Lung (tissue), 12 donors: ENCODE measurements around the gene UBAP2. TPM values are rescaled to one million over a fixed set of nuclear protein-coding genes. Genes with fewer than 3 reads are reported as not detected.
"Not testable (repeated sequence)": the region's sequence is repeated elsewhere in the genome, so short reads cannot be mapped to it uniquely, and the experiment has no call there.

Experiments
- ATAC-seq: fragments of 200-7000 bp; cut with Tn5 transposase; one replicate; pipeline ENCODE4 v1.9.1; 2020; ENCODE audit warnings: moderate number of reproducible peaks; ENCODE audit not compliant: insufficient read depth, low FRiP score
- DNase-seq, 3 donors: peaks; one replicate each; pipeline ENCODE4 v3.0.0-alpha.2; 2013 to 2017
- H3K27ac ChIP-seq, 2 donors: one replicate each; pipeline ENCODE4 v1.5.1; 2013; ENCODE audit warnings: mild to moderate bottlenecking in 2 of 2, moderate library complexity in 2 of 2, control low read depth in 1 of 2, inconsistent platforms in 1 of 2, low read depth in 1 of 2, low read length in 1 of 2
- H3K27me3 ChIP-seq, 3 donors: one replicate each; pipeline ENCODE4 v1.5.1; 2013; ENCODE audit warnings: low read length in 2 of 3; ENCODE audit not compliant: control insufficient read depth in 3 of 3, insufficient read depth in 3 of 3
- H3K36me3 ChIP-seq, 4 donors: one replicate each; pipeline ENCODE4 v1.5.1; 2013; ENCODE audit warnings: low read length in 4 of 4, mild to moderate bottlenecking in 1 of 4, moderate library complexity in 1 of 4; ENCODE audit not compliant: control insufficient read depth in 4 of 4, insufficient read depth in 4 of 4
- H3K4me1 ChIP-seq, 5 donors: one replicate each; pipeline ENCODE4 v1.5.1; 2013; ENCODE audit warnings: low read length in 5 of 5, mild to moderate bottlenecking in 2 of 5, moderate library complexity in 1 of 5; ENCODE audit not compliant: control insufficient read depth in 5 of 5, insufficient read depth in 5 of 5
- H3K4me3 ChIP-seq: one replicate; pipeline ENCODE4 v1.5.1; 2013; ENCODE audit warnings: mild to moderate bottlenecking, control low read depth, moderate library complexity
- H3K9ac ChIP-seq, 2 donors: one replicate each; pipeline ENCODE4 v1.5.1; 2013; ENCODE audit warnings: low read length in 2 of 2, control low read depth in 1 of 2; ENCODE audit not compliant: insufficient read depth in 1 of 2
- H3K9me3 ChIP-seq, 4 donors: one replicate each; pipeline ENCODE4 v1.5.1; 2013; ENCODE audit warnings: low read length in 3 of 4, mild to moderate bottlenecking in 1 of 4, moderate library complexity in 1 of 4; ENCODE audit not compliant: control insufficient read depth in 4 of 4, insufficient read depth in 3 of 4
- CTCF ChIP-seq: IDR thresholded peaks from 2 replicates; pipeline ENCODE4 v1.5.1; 2012; ENCODE audit warnings: mild to moderate bottlenecking; ENCODE audit errors: control extremely low read depth, extremely low read depth
- WGBS, 2 donors: extraction: QIAGEN DNeasy Blood & Tissue Kit; methylation state at CpG; one replicate each; pipeline ENCODE4 v1.1.7; 2013; 5-methylcytosine and 5-hydroxymethylcytosine counted together
- polyA plus RNA-seq, 2 donors: library from polyadenylated mRNA; stranded (reverse); fragments of 200-250 nt; gene quantifications; one replicate each; pipeline ENCODE4 v1.2.1, GENCODE V29; 2013
- total RNA-seq, 2 donors: library from RNA; depleted of rRNA in 1 of 2; stranded (reverse); fragments of >200 nt in 1 of 2; gene quantifications; one replicate each; pipeline ENCODE4 v1.2.1, GENCODE V29; 2014 to 2021
- donor health status: control.
- donor health status: control.
- donor health status: Bipolar disorder and iron deficiency.
- donor health status: healthy.
- donor health status: DM: yes; HTN: yes; CAD: no.

UBAP2 gene
- total and polyA plus RNA-seq, 4 donors, result 12.6 to 45.4 (median 21.3) TPM

GRCh38 chr9:33964086-33964768 lies 84.5 kb downstream of the UBAP2 start:
- Histone ChIP-seq H3K4me1 (no peaks in the 10 kb centered on the region), H3K9me3 (no peaks in the 10 kb centered on the region), H3K27ac (no peak overlapping the region), H3K36me3 (peaks cover 2 to 9% (median 5%) of the 10 kb centered on the region in 4 donors), H3K4me3 (no peak overlapping the region), H3K27me3 (no peaks in the 10 kb centered on the region), H3K9ac (no peak overlapping the region)
- WGBS, 2 donors, result 96 to 98% methylated on average over 2 of the region's 2 CpGs
- ATAC-seq (no peak), DNase-seq (no peak)
- no peak for TF ChIP-seq CTCF

GRCh38 chr9:33962468-33962867 lies 86.2 kb downstream of the UBAP2 start:
- H3K9me3 ChIP-seq, H3K27ac ChIP-seq, H3K4me3 ChIP-seq, ATAC-seq, DNase-seq, H3K4me1 ChIP-seq, H3K9ac ChIP-seq, H3K27me3 ChIP-seq: not testable (repeated sequence)
- 85 to 99% methylated on average over 7 of the region's 7 CpGs for WGBS, 2 donors
- H3K36me3 ChIP-seq, result peaks cover 5 to 10% (median 8%) of the 10 kb centered on the region in 4 donors

GRCh38 chr9:33959725-33960124 lies 89.0 kb downstream of the UBAP2 start:
- no peak for ATAC-seq

GRCh38 chr9:33956544-33956943 lies 92.1 kb downstream of the UBAP2 start:
- DNase-seq, result no peak
- Histone ChIP-seq H3K9ac (no peak overlapping the region), H3K27ac (no peak overlapping the region), H3K4me3 (no peak overlapping the region), H3K27me3 (no peaks in the 10 kb centered on the region), H3K9me3 (no peaks in the 10 kb centered on the region), H3K4me1 (no peaks in the 10 kb centered on the region), H3K36me3 (peaks cover 14 to 29% (median 23%) of the 10 kb centered on the region in 4 donors)
- no peak for TF ChIP-seq CTCF
- ATAC-seq, result no peak
- 85 to 98% methylated on average over 4 of the region's 4 CpGs for WGBS, 2 donors

More at GRCh38 chr9:33959725-33960124, 89.0 kb downstream of the UBAP2 start:
- no peaks in the 10 kb centered on the region for H3K9me3 ChIP-seq
- H3K36me3 ChIP-seq, result peaks cover 11 to 17% (median 14%) of the 10 kb centered on the region in 4 donors
- H3K27ac ChIP-seq, result no peak overlapping the region
- H3K27me3 ChIP-seq, result no peaks in the 10 kb centered on the region
- DNase-seq, result no peak
- H3K4me3 ChIP-seq, result no peak overlapping the region
- 97 to 100% methylated on average over 2 of the region's 2 CpGs for WGBS, 2 donors
- no peaks in the 10 kb centered on the region for H3K4me1 ChIP-seq
- H3K9ac ChIP-seq, result no peak overlapping the region
- TF ChIP-seq CTCF, result no peak
